ENCODE measurements around the gene SREBF2. TPM values are rescaled to one million over a fixed set of nuclear protein-coding genes. Genes with fewer than 3 reads are reported as not detected.
A peak's percentile ranks its signal among the peaks of the same experiment; 100 is the strongest.

The SREBF2 gene
- total RNA-seq, 6 donors from 2014 or later = 124 to 175 (median 145) TPM

GRCh38 chr22:41899992-41900651 is 67.2 kb downstream of the SREBF2 start:
- no peak overlapping the region for H3K4me3 ChIP-seq
- ATAC-seq (ENCODE audit: low FRiP score in 2 of 2) = no peak
- H3K36me3 ChIP-seq = peaks cover 41 to 100% (median 97%) of the 10 kb centered on the region in 4 donors
- H3K9me3 ChIP-seq = no peaks in the 10 kb centered on the region
- TF ChIP-seq CTCF (IDR thresholded peaks at IDR 0.05) (no peak), POLR2AphosphoS5 (IDR thresholded peaks at IDR 0.05) (no peak), POLR2A (IDR thresholded peaks at IDR 0.05) (no peak), EP300 (IDR thresholded peaks at IDR 0.05) (no peak)
- H3K27ac ChIP-seq = no peak overlapping the region
- no peak for DNase-seq
- 93 to 98% methylated on average over 9 to 13 of the region's 13 CpGs for WGBS, 2 donors
- no peaks in the 10 kb centered on the region for H3K4me1 ChIP-seq
- H3K27me3 ChIP-seq = no peaks in the 10 kb centered on the region

- no peak overlapping the region for H3K27ac ChIP-seq
- H3K4me1 ChIP-seq = no peaks in the 10 kb centered on the region
- H3K27me3 ChIP-seq = no peaks in the 10 kb centered on the region
- DNase-seq = no peak
- ATAC-seq (ENCODE audit: low FRiP score in 2 of 2) = no peak
- H3K4me3 ChIP-seq = no peak overlapping the region
- TF ChIP-seq CTCF (IDR thresholded peaks at IDR 0.05) = no peak
- TF ChIP-seq POLR2A (IDR thresholded peaks at IDR 0.05) = no peak
- no peak for TF ChIP-seq EP300 (IDR thresholded peaks at IDR 0.05)
- no peak for TF ChIP-seq POLR2AphosphoS5 (IDR thresholded peaks at IDR 0.05)
- no peaks in the 10 kb centered on the region for H3K9me3 ChIP-seq
- WGBS, 2 donors = 94 to 97% methylated on average over 7 to 8 of the region's 8 CpGs
- H3K36me3 ChIP-seq = peaks cover 38 to 100% (median 97%) of the 10 kb centered on the region in 4 donors
These were observed 67.9 kb downstream of the SREBF2 start for GRCh38 chr22:41900652-41901312.

- peaks cover 42 to 100% (median 91%) of the 10 kb centered on the region in 4 donors for H3K36me3 ChIP-seq
- DNase-seq (no peak), ATAC-seq (ENCODE audit: low FRiP score in 2 of 2) (no peak)
- H3K9me3 ChIP-seq = no peaks in the 10 kb centered on the region
- H3K27ac ChIP-seq = no peak overlapping the region
- no peaks in the 10 kb centered on the region for H3K4me1 ChIP-seq
- no peaks in the 10 kb centered on the region for H3K27me3 ChIP-seq
- TF ChIP-seq POLR2A (IDR thresholded peaks at IDR 0.05) (no peak), EP300 (IDR thresholded peaks at IDR 0.05) (no peak), CTCF (IDR thresholded peaks at IDR 0.05) (no peak), POLR2AphosphoS5 (IDR thresholded peaks at IDR 0.05) (no peak)
- H3K4me3 ChIP-seq = no peak overlapping the region
- 93 to 96% methylated on average over 7 of the region's 7 CpGs for WGBS, 2 donors
These were observed 69.1 kb downstream of the SREBF2 start for GRCh38 chr22:41902016-41902415.

GRCh38 chr22:41902932-41903421 is 70.1 kb downstream of the SREBF2 start:
- DNase-seq = peak in 1 of 2 donors; percentile 66
- H3K36me3 ChIP-seq = peaks cover 34 to 98% (median 85%) of the 10 kb centered on the region in 4 donors
- WGBS, 2 donors = 86 to 100% methylated on average over 2 to 8 of the region's 15 CpGs

More at GRCh38 chr22:41902932-41903421, 70.1 kb downstream of the SREBF2 start:
- Histone ChIP-seq H3K4me3 (no peak overlapping the region), H3K27ac (no peak overlapping the region), H3K4me1 (peaks cover 0 to 4% (median 0%) of the 10 kb centered on the region in 4 donors), H3K27me3 (no peaks in the 10 kb centered on the region), H3K9me3 (no peaks in the 10 kb centered on the region)
- TF ChIP-seq EP300 (IDR thresholded peaks at IDR 0.05) (no peak), POLR2A (IDR thresholded peaks at IDR 0.05) (no peak), POLR2AphosphoS5 (IDR thresholded peaks at IDR 0.05) (no peak), CTCF (IDR thresholded peaks at IDR 0.05) (no peak)
- ATAC-seq (ENCODE audit: low FRiP score in 2 of 2) = no peak

Data from upper lobe of left lung (tissue), 6 donors.